Measurements from ENCODE around the gene IL20RA. TPM values are rescaled to one million over a fixed set of nuclear protein-coding genes. Genes with fewer than 3 reads are reported as not detected.
A peak's percentile ranks its signal among the peaks of the same experiment; 100 is the strongest.

Gene IL20RA
- total RNA-seq, 1 donor from 2014 or later = 10.9 TPM

DNA sequence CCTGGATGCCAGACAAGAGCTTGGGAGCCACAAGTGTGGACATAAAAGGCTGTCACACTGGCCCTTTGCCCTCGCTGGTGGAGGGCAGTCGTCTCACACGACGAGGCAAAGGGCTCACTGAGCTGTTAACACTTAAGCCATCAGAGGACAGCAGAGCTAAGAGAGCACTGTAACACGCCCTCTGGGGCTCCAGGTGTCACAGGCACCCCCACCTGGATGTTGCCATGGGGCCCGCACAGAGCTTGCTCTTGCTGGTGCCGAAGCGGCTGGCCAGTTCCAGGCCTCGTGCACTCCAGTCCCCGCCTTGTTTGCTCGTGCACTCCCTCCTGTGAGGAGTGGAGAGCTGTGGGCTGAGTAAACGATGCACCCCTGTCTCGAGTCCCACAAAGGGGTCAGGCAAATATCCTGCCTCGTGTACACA lies 85.3 kb downstream of the IL20RA start:
- no peak for TF ChIP-seq CTCF (IDR thresholded peaks at IDR 0.05)
- Histone ChIP-seq H3K4me1 (no peaks in the 10 kb centered on the region), H3K4me3 (no peak overlapping the region), H3K9me3 (no peaks in the 10 kb centered on the region), H3K27ac (no peak overlapping the region), H3K27me3 (ENCODE audit: low read depth) (no peaks in the 10 kb centered on the region), H3K36me3 (no peaks in the 10 kb centered on the region)
- ATAC-seq (peak; percentile 67 to 72), DNase-seq (peak; percentile 53)
- intact Hi-C loops (cut with DNase I) = no loop called here

DNA sequence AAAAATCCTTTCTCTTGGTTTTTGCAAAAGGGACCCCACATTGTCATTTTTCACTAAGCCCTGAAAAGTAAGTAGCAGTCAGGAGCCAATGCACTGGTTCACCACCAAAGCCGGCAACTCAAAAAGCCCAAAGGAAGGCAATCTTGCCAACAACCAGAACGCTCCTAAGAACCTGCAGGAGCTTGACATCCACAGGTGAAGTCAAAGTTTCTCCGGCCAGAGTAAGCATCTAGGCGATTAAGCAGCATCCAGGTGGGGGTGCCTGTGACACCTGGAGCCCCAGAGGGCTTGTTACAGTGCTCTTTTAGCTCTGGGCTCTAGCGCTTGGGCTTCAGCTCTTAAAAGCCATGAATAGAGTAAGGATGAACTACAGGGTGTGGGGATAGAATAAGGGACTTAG lies 86.6 kb downstream of the IL20RA start:
- no peak for ATAC-seq
- TF ChIP-seq CTCF (IDR thresholded peaks at IDR 0.05) = no peak
- intact Hi-C loops (cut with DNase I) = no loop called here

GRCh38 chr6:136956590-136957544 lies 87.9 kb downstream of the IL20RA start:
- TF ChIP-seq CTCF (IDR thresholded peaks at IDR 0.05) = no peak
- intact Hi-C loops (cut with DNase I) = no loop called here

More for the DNA sequence above, 86.6 kb downstream of the IL20RA start:
- Histone ChIP-seq H3K4me1 (no peaks in the 10 kb centered on the region), H3K27me3 (ENCODE audit: low read depth) (no peaks in the 10 kb centered on the region), H3K9me3 (no peaks in the 10 kb centered on the region), H3K36me3 (no peaks in the 10 kb centered on the region), H3K4me3 (no peak overlapping the region), H3K27ac (no peak overlapping the region)
- no peak for DNase-seq

DNA sequence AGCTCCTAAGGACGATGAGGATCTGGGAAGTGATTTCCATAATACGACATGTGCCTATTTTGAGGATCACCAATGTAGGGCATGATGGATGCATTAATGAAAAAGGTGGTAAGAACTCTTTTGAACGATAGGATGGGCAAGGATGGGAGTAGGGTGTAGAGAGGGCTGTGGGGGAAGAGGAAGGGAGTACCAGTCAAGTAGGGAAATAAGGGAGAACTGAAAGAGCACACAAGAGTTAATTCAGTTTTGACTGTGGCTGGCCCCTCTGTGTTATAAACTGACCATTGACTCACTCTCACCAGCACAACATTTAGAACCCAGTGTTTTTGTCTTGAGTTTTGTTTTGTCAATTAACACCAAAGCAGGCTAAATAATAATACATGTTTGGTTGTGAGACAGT lies 89.6 kb downstream of the IL20RA start:
- H3K27me3 ChIP-seq (ENCODE audit: low read depth) = no peaks in the 10 kb centered on the region
- intact Hi-C loops (cut with DNase I) = no loop called here
- H3K27ac ChIP-seq = no peak overlapping the region
- no peak for TF ChIP-seq CTCF (IDR thresholded peaks at IDR 0.05)
- H3K4me1 ChIP-seq = no peaks in the 10 kb centered on the region
- DNase-seq (no peak), ATAC-seq (no peak)
- H3K4me3 ChIP-seq = no peak overlapping the region
- no peaks in the 10 kb centered on the region for H3K9me3 ChIP-seq
- no peaks in the 10 kb centered on the region for H3K36me3 ChIP-seq

More at GRCh38 chr6:136956590-136957544, 87.9 kb downstream of the IL20RA start:
- no peak overlapping the region for H3K27ac ChIP-seq
- ATAC-seq = no peak
- no peak for DNase-seq
- no peaks in the 10 kb centered on the region for H3K9me3 ChIP-seq
- H3K4me3 ChIP-seq = no peak overlapping the region
- H3K4me1 ChIP-seq = no peaks in the 10 kb centered on the region
- no peaks in the 10 kb centered on the region for H3K27me3 ChIP-seq (ENCODE audit: low read depth)
- no peaks in the 10 kb centered on the region for H3K36me3 ChIP-seq

- intact Hi-C loops (cut with DNase I) = no loop called here
- ATAC-seq = no peak
- no peak for DNase-seq
- H3K27ac ChIP-seq = no peak overlapping the region
- no peaks in the 10 kb centered on the region for H3K36me3 ChIP-seq
- no peaks in the 10 kb centered on the region for H3K9me3 ChIP-seq
- H3K4me3 ChIP-seq = no peak overlapping the region
- no peaks in the 10 kb centered on the region for H3K4me1 ChIP-seq
- no peaks in the 10 kb centered on the region for H3K27me3 ChIP-seq (ENCODE audit: low read depth)
- TF ChIP-seq CTCF (IDR thresholded peaks at IDR 0.05) = no peak
Measured at GRCh38 chr6:136952714-136953260, 92.0 kb downstream of the IL20RA start.
